Kidney (tissue), 14 donors: ENCODE data around the gene PRR22. TPM values are rescaled to one million over a fixed set of nuclear protein-coding genes. Genes with fewer than 3 reads are reported as not detected.
"Not testable (repeated sequence)": the region's sequence is repeated elsewhere in the genome, so short reads cannot be mapped to it uniquely, and the experiment has no call there.

Experiments used
- DNase-seq, 5 donors: peaks; one replicate each; pipeline ENCODE4 v3.0.0-alpha.2; 2013 to 2020
- FAIRE-seq: peaks from 2 replicates; lab custom pipeline; 2012; peaks lifted over from hg19 to GRCh38; lab: Jason Lieb, UNC
- H3K27ac ChIP-seq, 2 donors: one replicate each; pipeline ENCODE4 v1.7.0; 2013; ENCODE audit warnings: low read depth in 2 of 2, low read length in 2 of 2, inconsistent platforms in 1 of 2
- H3K27me3 ChIP-seq: one replicate; pipeline ENCODE4 v1.7.1; 2013; ENCODE audit warnings: low read length, inconsistent platforms; ENCODE audit not compliant: control insufficient read depth, insufficient read depth
- H3K36me3 ChIP-seq, 3 donors: one replicate each; pipeline versions ENCODE4 v1.7.0 to v1.7.1; 2013; ENCODE audit warnings: low read length in 3 of 3, control low read depth in 1 of 3, inconsistent platforms in 1 of 3; ENCODE audit not compliant: insufficient read depth in 3 of 3, control insufficient read depth in 2 of 3
- H3K4me1 ChIP-seq, 3 donors: one replicate each; pipeline versions ENCODE4 v1.7.0 to v1.7.1; 2013; ENCODE audit warnings: low read length in 3 of 3, inconsistent platforms in 1 of 3, low read depth in 1 of 3; ENCODE audit not compliant: control insufficient read depth in 2 of 3, insufficient read depth in 2 of 3
- H3K4me3 ChIP-seq, 3 donors: one replicate each; pipeline versions ENCODE4 v1.7.0 to v1.8.1; 2013; ENCODE audit warnings: low read length in 3 of 3, control low read depth in 1 of 3, inconsistent platforms in 1 of 3
- H3K9ac ChIP-seq, 3 donors: one replicate each; pipeline versions ENCODE4 v1.7.0 to v1.7.1; 2013; ENCODE audit warnings: low read length in 3 of 3, control low read depth in 1 of 3, inconsistent platforms in 1 of 3
- H3K9me3 ChIP-seq, 3 donors: one replicate each; pipeline versions ENCODE4 v1.7.0 to v1.7.1; 2013; ENCODE audit warnings: low read length in 3 of 3, control low read depth in 1 of 3, inconsistent platforms in 1 of 3; ENCODE audit not compliant: control insufficient read depth in 2 of 3, insufficient read depth in 1 of 3
- CTCF ChIP-seq: IDR thresholded peaks from 3 replicates; pipeline ENCODE4 v1.5.1; 2012; ENCODE audit warnings: mild to moderate bottlenecking, moderate library complexity, borderline replicate concordance; ENCODE audit not compliant: insufficient read depth; ENCODE audit errors: extremely low read depth
- intact Hi-C: fragments of 100-400 bp; cut with DNase I; formaldehyde crosslinking; loops from one replicate; pipeline ENCODE4 v1.11.1; 2022
- polyA plus RNA-seq: library from polyadenylated mRNA; stranded (reverse); fragments of 350-450 nt; fragmentation: Illumina TruSeq; extraction: RNeasy Lipid Tissue Mini Kit (QIAGEN cat#74804); gene quantifications from one replicate; pipeline ENCODE4 v1.2.3, GENCODE V29; 2014; ENCODE audit warnings: low read depth, low replicate concordance; ENCODE audit not compliant: insufficient read depth
- total RNA-seq: library from RNA; stranded (reverse); fragmentation: NEBNext Ultra II Directional; extraction: Animal tissue kit (Norgen Biotek cat#: 25700); gene quantifications from one replicate; pipeline ENCODE4 v1.2.1, GENCODE V29; 2021
- donor health status: control.
- donor health status: control.
- donor health status: control.
- donor health status: control.
- donor health status: control.
- donor health status: DM: yes; HTN: yes; CAD: no.
- donor health status: Normal renal cell carcinoma (clear cell type).

The PRR22 gene
- total and polyA plus RNA-seq, 2 donors from 2014 or later = 4.1 to 4.2 TPM

- no peak overlapping the region for H3K27ac ChIP-seq
- intact Hi-C loops = no loop called here
- H3K9ac ChIP-seq = no peak overlapping the region
- H3K4me3 ChIP-seq = no peak overlapping the region
- H3K9me3 ChIP-seq = no peaks in the 10 kb centered on the region
- H3K36me3 ChIP-seq = no peaks in the 10 kb centered on the region
- DNase-seq = no peak
- no peak for FAIRE-seq
- no peaks in the 10 kb centered on the region for H3K4me1 ChIP-seq
- no peak for TF ChIP-seq CTCF
- H3K27me3 ChIP-seq = no peaks in the 10 kb centered on the region
Measured at GRCh38 chr19:5743630-5744029, 40.9 kb downstream of the PRR22 start.

DNA sequence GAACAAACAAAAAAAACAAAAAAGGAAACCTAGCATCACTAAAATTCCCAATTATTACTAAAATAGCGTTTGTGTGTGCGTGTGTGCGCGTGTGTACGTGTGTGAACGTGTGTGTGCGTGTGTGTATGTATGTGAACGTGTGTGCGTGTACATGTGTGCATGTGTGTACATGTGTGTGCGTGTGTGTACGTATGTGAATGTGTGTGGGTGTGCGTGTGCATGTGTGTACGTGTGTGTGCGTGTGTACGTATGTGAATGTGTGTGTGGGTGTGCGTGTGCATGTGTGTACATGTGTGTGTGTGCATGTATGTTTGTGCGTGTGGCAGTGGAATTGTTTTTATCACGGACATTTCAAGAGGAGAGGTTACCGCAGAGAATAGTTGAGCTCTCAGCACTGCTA is 42.5 kb downstream of the PRR22 start:
- Histone ChIP-seq H3K36me3 (no peaks in the 10 kb centered on the region), H3K9me3 (no peaks in the 10 kb centered on the region), H3K4me3 (no peak overlapping the region), H3K4me1 (no peaks in the 10 kb centered on the region), H3K27me3 (no peaks in the 10 kb centered on the region), H3K9ac (no peak overlapping the region), H3K27ac (no peak overlapping the region)
- FAIRE-seq (no peak), DNase-seq (no peak)
- intact Hi-C loops = no loop called here
- TF ChIP-seq CTCF = no peak

- Histone ChIP-seq H3K9ac (no peak overlapping the region), H3K4me3 (no peak overlapping the region), H3K4me1 (no peaks in the 10 kb centered on the region), H3K27ac (no peak overlapping the region), H3K9me3 (no peaks in the 10 kb centered on the region), H3K27me3 (no peaks in the 10 kb centered on the region), H3K36me3 (no peaks in the 10 kb centered on the region)
- DNase-seq (peak in 2 of 5 donors; percentile 13 to 77), FAIRE-seq (no peak)
- TF ChIP-seq CTCF = no peak
- intact Hi-C loops = no loop called here
Measured at GRCh38 chr19:5738423-5738822, 46.1 kb downstream of the PRR22 start.

GRCh38 chr19:5733172-5733571 is 51.4 kb downstream of the PRR22 start:
- DNase-seq, H3K9ac ChIP-seq, H3K27me3 ChIP-seq, H3K36me3 ChIP-seq, FAIRE-seq, H3K9me3 ChIP-seq, H3K4me3 ChIP-seq, H3K4me1 ChIP-seq, intact Hi-C loops, H3K27ac ChIP-seq: not testable (repeated sequence)

Other genes with a start within 250 kb of the PRR22 start
- 0.94 TPM for gene TINCR, start 216.8 kb downstream of the PRR22 start, total RNA-seq
- gene TINCR, start 216.8 kb downstream of the PRR22 start, polyA plus RNA-seq = 2.2 TPM
- gene SAFB2, start 162.0 kb downstream of the PRR22 start, total RNA-seq = 113 TPM
- gene SAFB2, start 162.0 kb downstream of the PRR22 start, polyA plus RNA-seq = 67.1 TPM
- 88.6 TPM for gene SAFB, start 161.7 kb downstream of the PRR22 start, total RNA-seq
- 35.0 TPM for gene SAFB, start 161.7 kb downstream of the PRR22 start, polyA plus RNA-seq
- 74.6 TPM for gene MICOS13, start 104.2 kb downstream of the PRR22 start, total RNA-seq
- 244 TPM for gene MICOS13, start 104.2 kb downstream of the PRR22 start, polyA plus RNA-seq
- gene HSD11B1L, start 103.7 kb downstream of the PRR22 start, total RNA-seq = 7.8 TPM
- gene HSD11B1L, start 103.7 kb downstream of the PRR22 start, polyA plus RNA-seq = 29.9 TPM
- 564 TPM for gene RPL36, start 94.5 kb downstream of the PRR22 start, total RNA-seq
- 1,593 TPM for gene RPL36, start 94.5 kb downstream of the PRR22 start, polyA plus RNA-seq
- 67.1 TPM for gene LONP1, start 64.6 kb downstream of the PRR22 start, total RNA-seq
- 71.5 TPM for gene LONP1, start 64.6 kb downstream of the PRR22 start, polyA plus RNA-seq
- not detected for gene CATSPERD, start 64.1 kb downstream of the PRR22 start, total RNA-seq
- not detected for gene CATSPERD, start 64.1 kb downstream of the PRR22 start, polyA plus RNA-seq
- 37.6 TPM for gene DUS3L, start 6.4 kb upstream of the PRR22 start, total RNA-seq
- 18.1 TPM for gene DUS3L, start 6.4 kb upstream of the PRR22 start, polyA plus RNA-seq
- gene NRTN, start 20.3 kb upstream of the PRR22 start, total RNA-seq = 3.5 TPM
- 5.8 TPM for gene NRTN, start 20.3 kb upstream of the PRR22 start, polyA plus RNA-seq
- 13.0 TPM for gene FUT6, start 55.0 kb upstream of the PRR22 start, total RNA-seq
- gene FUT6, start 55.0 kb upstream of the PRR22 start, polyA plus RNA-seq = 58.4 TPM
- 3.0 TPM for gene FUT3, start 66.7 kb upstream of the PRR22 start, total RNA-seq
- gene FUT3, start 66.7 kb upstream of the PRR22 start, polyA plus RNA-seq = 6.5 TPM
- 0.22 TPM for gene FUT5, start 85.8 kb upstream of the PRR22 start, total RNA-seq
- not detected for gene FUT5, start 85.8 kb upstream of the PRR22 start, polyA plus RNA-seq
- 200 TPM for gene NDUFA11, start 119.0 kb upstream of the PRR22 start, total RNA-seq
- 763 TPM for gene NDUFA11, start 119.0 kb upstream of the PRR22 start, polyA plus RNA-seq
- 8.7 TPM for gene VMAC, start 120.1 kb upstream of the PRR22 start, total RNA-seq
- gene VMAC, start 120.1 kb upstream of the PRR22 start, polyA plus RNA-seq = 2.3 TPM
- 82.1 TPM for gene CAPS, start 129.5 kb upstream of the PRR22 start, total RNA-seq
- 53.0 TPM for gene CAPS, start 129.5 kb upstream of the PRR22 start, polyA plus RNA-seq
- 69.7 TPM for gene RANBP3, start 193.4 kb upstream of the PRR22 start, total RNA-seq
- gene RANBP3, start 193.4 kb upstream of the PRR22 start, polyA plus RNA-seq = 33.7 TPM